ENCODE data around the gene PPP2CA. TPM values are rescaled to one million over a fixed set of nuclear protein-coding genes. Genes with fewer than 3 reads are reported as not detected.
"Not testable (repeated sequence)": the region's sequence is repeated elsewhere in the genome, so short reads cannot be mapped to it uniquely, and the experiment has no call there.

Gene PPP2CA
- total RNA-seq, 1 donor from 2014 or later = 70.5 TPM

DNA sequence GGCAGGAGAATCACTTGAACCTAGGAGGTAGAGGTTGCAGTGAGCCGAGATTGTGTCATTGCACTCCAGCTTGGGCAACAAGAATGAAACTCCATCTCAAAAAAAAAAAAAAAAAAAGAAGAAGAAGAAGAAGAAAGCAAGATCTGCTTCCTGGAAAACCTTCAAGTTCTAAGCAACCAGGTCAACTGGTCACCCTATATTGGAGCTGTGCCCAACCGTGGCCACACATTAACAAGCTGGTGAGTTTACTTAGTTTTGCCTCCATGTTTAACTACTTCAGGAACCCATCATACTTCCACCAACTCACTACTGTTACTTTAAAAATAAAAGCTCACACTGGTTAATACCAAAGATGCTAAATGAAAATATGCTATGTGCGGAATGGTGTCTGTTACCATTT, 36.8 kb downstream of the PPP2CA start:
- DNase-seq = no peak

DNA sequence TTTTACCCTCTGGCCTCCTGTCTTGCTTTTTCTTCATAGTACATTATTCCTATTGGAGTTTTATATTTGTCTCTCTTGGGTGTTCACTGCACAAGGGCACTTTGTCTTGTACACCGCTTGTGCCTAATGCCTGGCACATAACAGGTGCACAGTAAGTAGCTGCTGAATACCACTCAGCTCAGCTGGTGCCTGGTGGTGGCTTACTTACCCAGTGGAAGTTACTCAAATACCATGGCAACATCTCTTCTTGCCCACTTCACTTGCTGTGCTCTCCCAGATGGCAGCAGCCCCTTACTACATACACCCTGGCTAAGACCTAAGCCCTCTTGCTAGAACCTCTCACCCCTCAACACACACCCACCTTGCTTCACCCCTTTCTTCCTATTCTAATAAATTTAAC, 37.8 kb downstream of the PPP2CA start:
- DNase-seq = no peak

DNA sequence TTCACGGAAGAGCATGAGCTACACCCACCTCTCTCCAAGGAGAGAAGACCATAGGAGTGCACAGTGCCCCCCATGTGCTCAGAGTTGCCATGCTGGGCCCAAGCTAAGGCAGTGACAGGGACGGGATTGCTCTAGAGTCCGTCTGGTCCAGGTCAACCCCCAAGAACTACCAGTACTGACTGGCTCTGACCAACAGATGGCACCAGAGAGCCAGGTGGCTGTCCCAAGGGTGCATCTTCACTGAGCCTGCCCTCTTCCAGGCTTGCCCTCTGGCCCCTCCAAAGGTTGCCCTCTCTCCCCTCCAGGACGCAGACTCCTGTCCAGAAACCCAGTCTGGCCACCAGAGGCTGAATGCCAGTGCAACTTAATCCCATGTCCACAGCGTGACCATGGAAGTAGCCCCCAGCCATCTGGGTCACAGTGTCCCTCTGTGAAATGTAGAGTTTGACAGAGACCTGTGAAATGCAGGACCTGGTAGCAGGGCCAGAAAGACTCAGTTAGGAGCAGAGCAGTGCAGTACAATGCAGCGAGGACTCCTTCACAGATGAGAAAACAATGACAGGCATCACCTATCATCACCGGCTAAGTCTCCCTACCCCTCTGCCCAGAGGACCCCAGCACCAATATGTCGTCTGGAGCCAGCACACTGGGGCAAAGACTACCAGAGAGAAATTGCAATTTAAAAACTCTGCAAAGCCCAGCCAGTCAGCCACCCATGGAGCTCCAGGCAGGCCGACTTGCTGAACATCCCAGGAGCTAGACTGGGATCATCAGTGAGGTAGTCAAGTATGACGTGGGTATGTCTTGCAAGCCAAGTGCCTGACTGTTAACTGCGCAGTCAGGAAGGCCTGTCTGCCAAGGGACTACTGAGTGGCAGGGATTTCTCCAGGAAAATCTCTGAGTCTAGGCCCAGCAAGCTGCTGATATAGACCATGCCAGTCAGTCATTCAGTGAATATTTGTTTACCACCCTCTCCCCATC, 41.4 kb downstream of the PPP2CA start:
- DNase-seq = peak; percentile 24

DNA sequence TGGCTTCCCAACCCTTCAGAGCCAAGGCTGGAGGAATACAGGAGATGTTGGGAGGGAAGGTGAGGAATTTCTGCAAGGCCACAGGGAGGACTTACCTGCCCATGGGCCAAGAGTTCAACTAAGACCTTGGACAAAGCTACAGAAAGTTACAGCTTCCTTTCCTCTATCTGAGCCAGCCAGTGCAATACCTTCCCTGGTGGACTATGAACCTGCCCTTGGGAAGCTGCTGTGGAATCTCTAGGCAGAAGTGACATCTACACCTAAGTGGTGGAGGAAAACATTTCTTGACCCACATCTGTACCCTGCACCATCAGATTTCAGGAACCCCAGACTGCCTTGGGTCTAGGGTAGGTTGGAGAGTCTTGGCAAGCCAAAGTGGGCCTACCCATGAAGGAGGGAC, 42.4 kb downstream of the PPP2CA start:
- DNase-seq = no peak

GRCh38 chr5:134178096-134178419, 47.8 kb downstream of the PPP2CA start:
- no peak for DNase-seq

DNA sequence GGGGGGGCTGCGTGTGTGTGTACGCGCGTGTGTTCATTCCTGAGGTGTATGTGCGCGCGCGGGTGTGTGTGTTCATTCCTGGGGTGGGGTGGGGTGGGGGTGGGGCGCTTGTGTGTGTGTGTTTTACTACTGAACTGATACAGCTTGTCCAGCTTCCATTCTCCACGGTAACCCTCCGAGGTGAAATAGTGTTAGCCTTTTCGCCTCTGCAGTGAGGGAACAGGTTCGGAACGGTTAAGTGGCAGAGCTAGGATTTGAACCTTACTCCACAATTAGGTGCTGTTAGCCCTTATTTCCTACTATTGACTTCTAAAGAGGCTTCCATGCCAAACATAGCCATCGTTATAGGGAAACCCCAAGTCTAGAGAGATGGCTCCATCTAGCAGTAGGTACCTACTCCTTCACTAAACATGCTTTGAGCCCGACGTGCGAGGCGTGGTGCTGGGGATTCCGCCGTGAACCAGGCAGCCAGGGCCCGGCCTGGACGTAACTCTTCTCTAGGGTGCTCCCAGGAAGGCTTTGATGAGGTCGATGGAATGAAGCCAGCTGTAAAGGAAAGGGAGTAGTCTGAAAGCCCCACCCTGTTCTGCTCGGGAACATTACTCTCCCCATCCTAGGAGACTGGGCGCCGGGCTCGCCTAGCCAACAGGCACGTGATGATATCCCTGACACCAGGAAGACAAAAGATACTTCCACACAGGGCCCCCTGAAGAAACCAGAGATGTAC, 48.3 kb downstream of the PPP2CA start:
- DNase-seq = peak; percentile 64

- peak; percentile 91 for DNase-seq
These were observed 49.1 kb downstream of the PPP2CA start, which contains the start of gene SKP1 for GRCh38 chr5:134176511-134177368. SKP1 (minus strand) TSS chr5:134176950; CDS start chr5:134174022, 2,928 bp downstream.

- no peak for DNase-seq
These were observed 49.9 kb downstream of the PPP2CA start for GRCh38 chr5:134175921-134176510.

DNA sequence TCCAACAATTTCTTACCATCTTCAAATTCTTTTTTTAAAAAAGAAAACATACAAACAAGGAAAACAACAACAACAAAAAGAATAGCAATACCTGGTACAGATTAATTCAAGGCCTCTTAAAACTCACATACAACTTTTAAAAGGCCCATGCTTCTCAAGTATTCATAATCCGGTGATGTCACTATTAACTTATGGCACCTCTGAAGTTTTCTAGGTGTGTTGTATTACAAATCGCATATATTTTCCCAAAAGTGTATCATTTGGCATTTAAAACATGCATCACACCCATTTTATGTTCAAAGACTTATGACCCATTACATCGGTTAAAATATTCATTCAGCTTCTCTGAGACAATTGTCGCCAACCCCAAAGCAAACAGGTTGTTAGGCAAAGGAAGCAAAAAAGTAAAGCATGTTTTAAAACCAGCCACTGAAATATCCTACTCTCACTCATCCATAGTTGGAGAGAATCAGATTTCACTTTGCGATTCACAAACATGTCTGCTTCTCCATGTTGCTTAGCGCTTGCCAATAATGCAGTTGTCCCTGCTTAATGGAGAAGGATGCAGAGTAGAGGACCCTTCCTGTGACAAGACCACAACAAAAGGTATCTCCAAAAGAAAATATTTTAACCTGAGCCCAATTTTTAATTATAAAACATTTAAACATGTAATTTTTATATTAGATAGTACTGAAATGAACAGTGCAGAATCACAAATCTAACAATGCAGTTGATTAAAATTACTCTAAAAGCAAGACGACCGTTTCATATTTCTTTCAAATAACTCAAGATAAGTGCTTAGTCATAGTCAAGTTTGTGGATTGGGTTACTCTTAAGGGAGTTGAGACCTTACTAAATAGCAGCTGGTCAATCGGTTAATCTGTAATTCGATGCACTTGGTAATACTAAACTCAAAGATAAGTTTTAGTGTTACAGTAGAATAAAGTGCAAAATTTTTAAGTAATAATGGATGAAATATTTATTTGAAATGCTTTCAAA, 50.7 kb downstream of the PPP2CA start:
- DNase-seq = peak; percentile 60

DNA sequence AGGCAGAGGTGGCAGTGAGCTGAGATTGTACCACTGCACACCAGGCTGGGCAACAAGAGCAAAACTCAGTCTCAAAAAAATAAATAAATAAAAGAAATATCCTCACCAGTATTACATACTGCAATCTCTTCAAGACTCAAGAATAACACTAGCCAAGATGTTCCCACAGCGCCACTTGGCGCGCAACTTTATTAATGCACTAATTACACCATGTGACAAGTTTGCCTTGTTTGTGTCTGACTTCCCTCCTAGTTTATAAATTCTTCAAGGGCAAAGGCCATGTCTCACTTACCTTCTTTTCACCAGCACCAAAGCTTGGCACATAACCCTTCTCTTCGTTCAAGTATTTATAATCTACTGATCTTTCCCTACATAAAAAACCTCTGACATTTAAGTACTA, 53.9 kb downstream of the PPP2CA start:
- DNase-seq = no peak

DNA sequence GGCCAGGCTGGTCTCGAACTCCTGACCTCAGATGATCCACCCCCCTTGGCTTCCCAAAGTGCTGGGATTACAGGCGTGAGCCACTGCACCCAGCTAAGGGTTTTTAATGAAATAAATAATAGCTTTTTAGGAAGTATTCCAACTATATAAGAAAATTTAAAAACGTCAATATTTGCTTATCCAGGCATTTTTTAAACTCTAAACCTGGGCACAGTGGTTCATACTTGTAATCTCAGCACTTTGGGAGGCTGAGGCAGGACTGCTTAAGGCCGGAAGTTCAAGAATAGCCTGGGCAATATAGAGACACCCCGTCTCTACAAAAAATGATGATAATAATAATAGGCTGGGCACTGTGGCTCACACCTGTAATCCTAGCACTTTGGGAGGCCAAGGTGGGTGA, 63.3 kb downstream of the PPP2CA start:
- DNase-seq = no peak

GRCh38 chr5:134161513-134162395, 64.1 kb downstream of the PPP2CA start:
- no peak for DNase-seq

DNA sequence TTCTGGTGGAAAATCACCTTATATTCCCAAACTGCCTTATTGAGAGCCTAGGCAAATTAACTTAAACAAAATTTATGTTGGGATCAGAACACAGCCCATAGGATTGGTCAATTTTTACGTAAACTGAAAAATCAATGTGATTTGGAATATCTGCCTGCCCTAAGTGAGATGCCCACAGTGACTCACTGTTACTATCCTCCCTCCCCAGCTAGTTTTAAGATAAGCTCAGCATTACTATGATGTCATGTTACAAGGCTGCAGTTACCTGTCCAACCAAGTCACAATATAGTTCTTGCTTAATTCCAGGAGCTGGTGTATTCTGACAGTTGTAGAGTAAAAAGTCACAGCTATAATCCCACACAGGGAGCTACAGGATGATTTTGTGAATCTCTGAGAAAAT, 72.2 kb downstream of the PPP2CA start:
- DNase-seq = no peak

- DNase-seq = no peak
These were observed 72.6 kb downstream of the PPP2CA start for GRCh38 chr5:134153241-134153640.

GRCh38 chr5:134152173-134152832, 73.6 kb downstream of the PPP2CA start:
- DNase-seq = not testable (repeated sequence)

DNA sequence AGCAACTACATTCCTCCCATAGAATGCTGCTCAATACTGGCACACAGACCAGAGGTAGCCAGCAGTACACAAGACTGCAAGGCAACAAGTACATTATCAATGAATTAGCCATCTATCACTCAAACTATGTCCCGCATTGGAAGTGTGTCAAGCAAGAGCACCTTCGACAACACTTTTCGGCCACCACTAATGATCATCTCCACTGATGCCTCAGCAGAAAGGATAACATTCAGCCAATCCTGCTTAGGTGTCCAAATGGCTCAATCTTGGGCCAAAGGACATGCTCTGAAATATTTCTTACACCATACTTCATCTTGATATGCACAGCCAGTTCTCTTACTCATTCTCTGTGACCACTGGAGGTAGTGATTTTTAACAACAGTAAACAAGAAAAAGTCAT, 74.2 kb downstream of the PPP2CA start:
- DNase-seq = no peak

- no peak for DNase-seq
These were observed 76.1 kb downstream of the PPP2CA start for GRCh38 chr5:134149571-134150303.

DNA sequence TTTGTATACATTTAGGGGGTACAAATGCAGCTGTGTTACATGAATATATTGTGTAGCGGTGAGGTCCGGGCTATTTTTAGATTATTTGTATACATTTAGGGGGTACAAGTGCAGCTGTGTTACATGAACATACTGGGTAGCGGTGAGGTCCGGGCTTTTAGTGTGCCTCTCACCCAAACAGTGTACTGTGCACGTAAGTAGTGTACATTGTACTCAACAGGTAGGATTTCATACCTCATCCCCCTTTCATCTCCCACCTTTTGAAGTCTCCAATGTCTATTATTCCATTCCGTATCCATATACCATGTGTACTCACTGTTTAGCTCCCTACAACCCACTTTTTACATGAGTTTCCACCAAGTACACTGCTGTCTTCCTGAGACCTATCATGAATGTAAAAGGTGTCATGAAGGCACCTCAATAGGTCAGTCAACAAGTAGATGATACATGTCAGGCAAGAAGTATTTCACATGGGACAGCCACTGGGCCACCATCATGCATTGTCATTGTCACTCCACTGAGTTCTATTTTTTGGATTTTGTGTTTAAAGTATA, 76.8 kb downstream of the PPP2CA start:
- no peak for DNase-seq
